Activated CD8-positive, alpha-beta memory T cell treated with anti-CD3 and anti-CD28 coated beads, Interleukin-2, amount 50 U/mL, for 24 hours (primary cell): ENCODE measurements around the gene TBC1D2.
"Not testable (repeated sequence)": the region's sequence is repeated elsewhere in the genome, so short reads cannot be mapped to it uniquely, and the experiment has no call there.

ENCODE experiments used
- DNase-seq: peaks from one replicate; pipeline ENCODE4 v3.0.0-alpha.2; 2020; ENCODE audit errors: extremely low read depth

Gene TBC1D2

GRCh38 chr9:98270284-98270683 is 14.8 kb upstream of the TBC1D2 start:
- DNase-seq, result not testable (repeated sequence)

GRCh38 chr9:98269652-98270051 is 14.2 kb upstream of the TBC1D2 start:
- DNase-seq, result not testable (repeated sequence)

- not testable (repeated sequence) for DNase-seq
Observed at GRCh38 chr9:98267556-98267955, 12.1 kb upstream of the TBC1D2 start.

GRCh38 chr9:98264516-98264915 is 9.1 kb upstream of the TBC1D2 start:
- no peak for DNase-seq

- peak; percentile 56 for DNase-seq
Observed at GRCh38 chr9:98263482-98264357, 8.3 kb upstream of the TBC1D2 start.

- DNase-seq, result no peak
Observed at GRCh38 chr9:98263080-98263479, 7.6 kb upstream of the TBC1D2 start.

GRCh38 chr9:98262056-98262455 is 6.6 kb upstream of the TBC1D2 start:
- no peak for DNase-seq

- DNase-seq, result no peak
Observed at GRCh38 chr9:98260635-98261034, 5.2 kb upstream of the TBC1D2 start.

- DNase-seq, result no peak
Observed at GRCh38 chr9:98259791-98260190, 4.3 kb upstream of the TBC1D2 start.

- DNase-seq, result no peak
Observed at GRCh38 chr9:98256756-98257155, 1.3 kb upstream of the TBC1D2 start.

GRCh38 chr9:98255061-98255577 is 330 bp downstream of the TBC1D2 start:
- no peak for DNase-seq

- no peak for DNase-seq
Observed at GRCh38 chr9:98254228-98255060, 1.0 kb downstream of the TBC1D2 start.

- DNase-seq, result no peak
Observed at GRCh38 chr9:98253565-98253964, 1.9 kb downstream of the TBC1D2 start.

GRCh38 chr9:98251551-98251950 is 3.9 kb downstream of the TBC1D2 start:
- no peak for DNase-seq

- no peak for DNase-seq
Observed at GRCh38 chr9:98249771-98250170, 5.7 kb downstream of the TBC1D2 start.

- DNase-seq, result no peak
Observed at GRCh38 chr9:98248737-98249474, 6.5 kb downstream of the TBC1D2 start.

GRCh38 chr9:98247831-98248657 is 7.4 kb downstream of the TBC1D2 start:
- no peak for DNase-seq

- no peak for DNase-seq
Observed at GRCh38 chr9:98242426-98242825, 13.0 kb downstream of the TBC1D2 start.

GRCh38 chr9:98241357-98242300 is 13.8 kb downstream of the TBC1D2 start:
- no peak for DNase-seq

- DNase-seq, result no peak
Observed at GRCh38 chr9:98240475-98240874, 15.0 kb downstream of the TBC1D2 start.
